Measurements from ENCODE around the gene IGF1R. TPM values are rescaled to one million over a fixed set of nuclear protein-coding genes. Genes with fewer than 3 reads are reported as not detected.
A peak's percentile ranks its signal among the peaks of the same experiment; 100 is the strongest.

IGF1R gene
- total and polyA plus RNA-seq, 2 of the 8 experiments (the other 6 are each of a cell fraction or from before 2014, with no cell fraction given): 32.9 to 109 TPM

DNA sequence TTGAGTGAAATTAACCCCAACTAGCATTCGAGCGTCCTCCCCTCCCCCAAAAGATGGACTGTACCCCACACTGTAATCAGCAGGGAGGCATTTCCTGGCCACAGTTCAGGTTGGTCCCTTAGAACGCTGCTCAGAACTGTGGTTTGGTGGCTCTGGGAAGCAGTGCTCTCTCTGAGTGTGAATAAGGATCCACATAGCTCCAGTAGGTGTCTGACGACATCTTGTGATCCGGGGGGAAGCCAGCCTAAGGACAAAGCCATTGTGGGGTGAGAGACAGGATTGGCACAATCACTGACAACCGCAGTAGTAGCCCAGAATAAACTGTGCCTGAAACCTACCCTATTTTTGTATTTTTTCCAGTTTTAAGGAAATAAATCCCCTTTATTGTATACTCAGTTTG is 125.3 kb downstream of the IGF1R start:
- peaks cover 20 to 25% of the 10 kb centered on the region in 2 experiments for H4K20me1 ChIP-seq (replicated peaks in 1 of 2; ENCODE audit: control insufficient read depth in 1 of 2, insufficient read depth in 2 of 2, low read length in 2 of 2)
- ChIA-PET POLR2A (ENCODE audit: partially characterized antibody) (interaction anchor here (1.6 kb wide), 1 partner anchor 33 kb away, joined by 3 read pairs; no protein-coding TSS in a partner anchor), CTCF (ENCODE audit: partially characterized antibody) (interaction anchor here (0.6 to 1.6 kb wide), 7 partner anchors 29 to 313 kb away, joined by 3 to 4 read pairs (median 3); no protein-coding TSS in a partner anchor)
- H3K79me1 ChIP-seq (ENCODE audit: low read depth, low read length): peaks cover 21% of the 10 kb centered on the region
- H4K5ac ChIP-seq (ENCODE audit: insufficient read length, low read depth, low read length): no peak overlapping the region
- no peak overlapping the region for H3K56ac ChIP-seq (replicated peaks; ENCODE audit: insufficient read length, low read depth, low read length)
- H3K9ac ChIP-seq (replicated peaks in 1 of 4; ENCODE audit: extremely low read depth in 1 of 4, low read depth in 3 of 4, low read length in 3 of 4): peak overlapping the region in 1 of 4 experiments; percentile 6; a peak in 1 of 7 replicates
- no peaks in the 10 kb centered on the region for H3K27me3 ChIP-seq (replicated peaks in 1 of 4; ENCODE audit: control insufficient read depth in 3 of 4, extremely low read depth in 1 of 4, insufficient read depth in 3 of 4, low read length in 3 of 4)
- no peak overlapping the region for H2BK120ac ChIP-seq (replicated peaks; ENCODE audit: low read depth, low read length)
- peaks cover 13 to 37% (median 27%) of the 10 kb centered on the region in 4 experiments for H3K4me1 ChIP-seq (replicated peaks in 1 of 4; ENCODE audit: control insufficient read depth in 3 of 4, insufficient read depth in 4 of 4, low read length in 3 of 4)
- H4K91ac ChIP-seq (replicated peaks; ENCODE audit: insufficient read length, low read length): no peak overlapping the region
- TF ChIP-seq EZH2 (IDR thresholded peaks at IDR 0.05; ENCODE audit: low read depth, low read length, severe bottlenecking) (no peak), CBX5 (IDR thresholded peaks at IDR 0.05; ENCODE audit: low read depth, low read length) (no peak), HDAC6 (IDR thresholded peaks at IDR 0.05; ENCODE audit: low read depth, low read length) (no peak), GTF2F1 (IDR thresholded peaks at IDR 0.05; ENCODE audit: borderline replicate concordance, low read depth, low read length) (no peak), CEBPB (IDR thresholded peaks at IDR 0.05; ENCODE audit: low read depth, low read length) (no peak)
- TF ChIP-seq, protein P1, sequence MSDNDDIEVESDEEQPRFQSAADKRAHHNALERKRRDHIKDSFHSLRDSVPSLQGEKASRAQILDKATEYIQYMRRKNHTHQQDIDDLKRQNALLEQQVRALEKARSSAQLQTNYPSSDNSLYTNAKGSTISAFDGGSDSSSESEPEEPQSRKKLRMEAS (IDR thresholded peaks at IDR 0.05): no peak
- TF ChIP-seq, protein P2, sequence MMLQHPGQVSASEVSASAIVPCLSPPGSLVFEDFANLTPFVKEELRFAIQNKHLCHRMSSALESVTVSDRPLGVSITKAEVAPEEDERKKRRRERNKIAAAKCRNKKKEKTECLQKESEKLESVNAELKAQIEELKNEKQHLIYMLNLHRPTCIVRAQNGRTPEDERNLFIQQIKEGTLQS (IDR thresholded peaks at IDR 0.05; ENCODE audit: insufficient read depth, low read depth, low read length): no peak
- H2BK5ac ChIP-seq (ENCODE audit: low read depth, low read length): peak overlapping the region; percentile 44; the same call in 1 of the 2 replicates
- no peaks in the 10 kb centered on the region for H3K23me2 ChIP-seq (ENCODE audit: low read depth, low read length)
- H3K23ac ChIP-seq (ENCODE audit: insufficient read length): no peak overlapping the region
- H3K4ac ChIP-seq (replicated peaks; ENCODE audit: insufficient read length, low read depth, low read length): no peak overlapping the region
- no peak overlapping the region for H2AFZ ChIP-seq (ENCODE audit: low read length)
- H2BK15ac ChIP-seq (ENCODE audit: low read length): no peak overlapping the region
- H3K4me3 ChIP-seq (ENCODE audit: extremely low read depth in 1 of 4, insufficient read depth in 2 of 4, low read depth in 3 of 4, low read length in 4 of 4): no peak overlapping the region
- WGBS, 2 experiments (ENCODE audit: extremely low coverage in 1 of 2, insufficient coverage in 1 of 2, insufficient read length in 1 of 2, insufficient replicate concordance in 2 of 2, low coverage in 1 of 2, low lambda C conversion rate in 2 of 2, missing lambda C conversion rate in 1 of 2): 69% methylated on average over 6 of the region's 6 CpGs; no CpG with 5 or more reads in 1 of the 2 experiments
- no peak overlapping the region for H4K8ac ChIP-seq (ENCODE audit: extremely low read depth, insufficient read depth, low read length)
- no peak overlapping the region for H2AK5ac ChIP-seq (ENCODE audit: low read depth, low read length)
- H3K79me2 ChIP-seq (ENCODE audit: control insufficient read depth in 1 of 2, insufficient read depth in 2 of 2, low read length in 2 of 2): peaks cover 26 to 96% of the 10 kb centered on the region in 2 experiments
- H3K14ac ChIP-seq (ENCODE audit: insufficient read length): no peak overlapping the region
- H3K27ac ChIP-seq (ENCODE audit: low read depth, low read length): 0 out of 2 replicates have a peak overlapping the region, but pooled peaks have one; percentile 28
- FAIRE-seq (no peak), DNase-seq (ENCODE audit: low read depth in 1 of 2, low spot score in 2 of 2) (no peak)
- peak overlapping the region; percentile 64 for H3K18ac ChIP-seq (ENCODE audit: extremely low read depth, low read length)
- H3K4me2 ChIP-seq (ENCODE audit: insufficient read depth in 1 of 2, low read depth in 2 of 2, low read length in 2 of 2): peak overlapping the region in 1 of 2 experiments; percentile 17; a peak in 1 of 4 replicates
- no peaks in the 10 kb centered on the region for H3K9me3 ChIP-seq (ENCODE audit: insufficient read depth in 2 of 2, low read depth in 1 of 2, low read length in 1 of 2)
- H2BK20ac ChIP-seq (ENCODE audit: low read length): no peak overlapping the region
- no peaks in the 10 kb centered on the region for H3K36me3 ChIP-seq (ENCODE audit: control insufficient read depth in 2 of 4, insufficient read depth in 4 of 4, low read length in 3 of 4)
- H2BK12ac ChIP-seq (ENCODE audit: low read depth, low read length): no peak overlapping the region
